Measurements from ENCODE around the gene HIPK4. TPM values are rescaled to one million over a fixed set of nuclear protein-coding genes. Genes with fewer than 3 reads are reported as not detected.
A peak's percentile ranks its signal among the peaks of the same experiment; 100 is the strongest.

Gene HIPK4
- total and polyA plus RNA-seq, 9 of the 15 experiments (the other 6 are each of a cell fraction or from before 2014, with no cell fraction given): 0.06 to 0.09 TPM; not detected in 7

DNA sequence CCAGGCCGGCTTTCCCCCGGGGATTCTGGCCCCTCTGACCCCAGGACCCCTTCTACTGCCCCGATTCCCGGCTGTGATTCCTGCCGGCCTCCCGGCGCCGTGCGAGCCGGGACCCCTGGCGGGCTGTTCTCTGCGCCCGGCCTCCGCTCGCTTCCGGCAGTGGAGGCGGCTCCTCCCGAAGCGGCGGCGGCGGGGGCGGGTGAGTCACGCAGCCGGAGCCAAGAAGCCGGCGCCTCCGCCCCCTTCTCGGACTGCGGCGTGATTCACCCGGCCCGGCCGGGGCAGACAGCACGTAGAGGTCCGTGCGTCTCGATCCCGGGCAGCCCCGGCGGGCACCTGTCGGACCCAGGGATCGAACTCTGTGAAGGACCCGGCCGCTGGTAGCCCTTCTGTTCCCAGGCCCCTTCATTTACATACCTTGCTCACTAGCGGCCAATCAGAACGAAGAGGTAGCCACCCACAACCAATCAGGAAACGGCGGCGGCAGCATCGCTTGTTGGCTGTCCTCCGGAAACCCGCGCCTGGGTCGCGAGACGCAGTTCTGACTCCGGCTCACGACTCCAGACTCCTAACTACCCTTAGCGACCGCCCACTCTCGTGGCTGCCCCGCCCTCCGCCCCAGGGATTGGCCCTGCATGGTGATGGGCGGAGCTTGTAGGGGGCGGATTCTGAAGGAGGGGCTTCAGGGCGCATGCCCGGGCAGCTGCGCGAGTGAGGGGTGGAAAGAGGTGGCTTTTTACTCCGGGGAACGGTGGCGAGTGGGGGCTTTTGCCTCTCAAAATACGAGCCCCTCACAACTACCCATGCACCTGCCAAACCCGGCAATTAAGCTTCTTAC is 35.7 kb upstream of the HIPK4 start, which contains the start of gene SERTAD1 (continued):
- TF ChIP-seq, protein P1, sequence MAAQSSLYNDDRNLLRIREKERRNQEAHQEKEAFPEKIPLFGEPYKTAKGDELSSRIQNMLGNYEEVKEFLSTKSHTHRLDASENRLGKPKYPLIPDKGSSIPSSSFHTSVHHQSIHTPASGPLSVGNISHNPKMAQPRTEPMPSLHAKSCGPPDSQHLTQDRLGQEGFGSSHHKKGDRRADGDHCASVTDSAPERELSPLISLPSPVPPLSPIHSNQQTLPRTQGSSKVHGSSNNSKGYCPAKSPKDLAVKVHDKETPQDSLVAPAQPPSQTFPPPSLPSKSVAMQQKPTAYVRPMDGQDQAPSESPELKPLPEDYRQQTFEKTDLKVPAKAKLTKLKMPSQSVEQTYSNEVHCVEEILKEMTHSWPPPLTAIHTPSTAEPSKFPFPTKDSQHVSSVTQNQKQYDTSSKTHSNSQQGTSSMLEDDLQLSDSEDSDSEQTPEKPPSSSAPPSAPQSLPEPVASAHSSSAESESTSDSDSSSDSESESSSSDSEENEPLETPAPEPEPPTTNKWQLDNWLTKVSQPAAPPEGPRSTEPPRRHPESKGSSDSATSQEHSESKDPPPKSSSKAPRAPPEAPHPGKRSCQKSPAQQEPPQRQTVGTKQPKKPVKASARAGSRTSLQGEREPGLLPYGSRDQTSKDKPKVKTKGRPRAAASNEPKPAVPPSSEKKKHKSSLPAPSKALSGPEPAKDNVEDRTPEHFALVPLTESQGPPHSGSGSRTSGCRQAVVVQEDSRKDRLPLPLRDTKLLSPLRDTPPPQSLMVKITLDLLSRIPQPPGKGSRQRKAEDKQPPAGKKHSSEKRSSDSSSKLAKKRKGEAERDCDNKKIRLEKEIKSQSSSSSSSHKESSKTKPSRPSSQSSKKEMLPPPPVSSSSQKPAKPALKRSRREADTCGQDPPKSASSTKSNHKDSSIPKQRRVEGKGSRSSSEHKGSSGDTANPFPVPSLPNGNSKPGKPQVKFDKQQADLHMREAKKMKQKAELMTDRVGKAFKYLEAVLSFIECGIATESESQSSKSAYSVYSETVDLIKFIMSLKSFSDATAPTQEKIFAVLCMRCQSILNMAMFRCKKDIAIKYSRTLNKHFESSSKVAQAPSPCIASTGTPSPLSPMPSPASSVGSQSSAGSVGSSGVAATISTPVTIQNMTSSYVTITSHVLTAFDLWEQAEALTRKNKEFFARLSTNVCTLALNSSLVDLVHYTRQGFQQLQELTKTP (IDR thresholded peaks at IDR 0.05; ENCODE audit: low read depth in 1 of 2, partially characterized antibody in 2 of 2): no peak
- TF ChIP-seq, protein P2, sequence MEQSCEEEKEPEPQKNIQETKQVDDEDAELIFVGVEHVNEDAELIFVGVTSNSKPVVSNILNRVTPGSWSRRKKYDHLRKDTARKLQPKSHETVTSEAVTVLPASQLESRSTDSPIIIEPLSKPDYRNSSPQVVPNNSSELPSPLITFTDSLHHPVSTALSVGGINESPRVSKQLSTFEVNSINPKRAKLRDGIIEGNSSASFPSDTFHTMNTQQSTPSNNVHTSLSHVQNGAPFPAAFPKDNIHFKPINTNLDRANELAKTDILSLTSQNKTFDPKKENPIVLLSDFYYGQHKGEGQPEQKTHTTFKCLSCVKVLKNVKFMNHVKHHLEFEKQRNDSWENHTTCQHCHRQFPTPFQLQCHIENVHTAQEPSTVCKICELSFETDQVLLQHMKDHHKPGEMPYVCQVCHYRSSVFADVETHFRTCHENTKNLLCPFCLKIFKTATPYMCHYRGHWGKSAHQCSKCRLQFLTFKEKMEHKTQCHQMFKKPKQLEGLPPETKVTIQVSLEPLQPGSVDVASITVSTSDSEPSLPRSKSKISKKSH (CRISPR knock-in tag; IDR thresholded peaks at IDR 0.05): no peak
- TF ChIP-seq, protein P3, sequence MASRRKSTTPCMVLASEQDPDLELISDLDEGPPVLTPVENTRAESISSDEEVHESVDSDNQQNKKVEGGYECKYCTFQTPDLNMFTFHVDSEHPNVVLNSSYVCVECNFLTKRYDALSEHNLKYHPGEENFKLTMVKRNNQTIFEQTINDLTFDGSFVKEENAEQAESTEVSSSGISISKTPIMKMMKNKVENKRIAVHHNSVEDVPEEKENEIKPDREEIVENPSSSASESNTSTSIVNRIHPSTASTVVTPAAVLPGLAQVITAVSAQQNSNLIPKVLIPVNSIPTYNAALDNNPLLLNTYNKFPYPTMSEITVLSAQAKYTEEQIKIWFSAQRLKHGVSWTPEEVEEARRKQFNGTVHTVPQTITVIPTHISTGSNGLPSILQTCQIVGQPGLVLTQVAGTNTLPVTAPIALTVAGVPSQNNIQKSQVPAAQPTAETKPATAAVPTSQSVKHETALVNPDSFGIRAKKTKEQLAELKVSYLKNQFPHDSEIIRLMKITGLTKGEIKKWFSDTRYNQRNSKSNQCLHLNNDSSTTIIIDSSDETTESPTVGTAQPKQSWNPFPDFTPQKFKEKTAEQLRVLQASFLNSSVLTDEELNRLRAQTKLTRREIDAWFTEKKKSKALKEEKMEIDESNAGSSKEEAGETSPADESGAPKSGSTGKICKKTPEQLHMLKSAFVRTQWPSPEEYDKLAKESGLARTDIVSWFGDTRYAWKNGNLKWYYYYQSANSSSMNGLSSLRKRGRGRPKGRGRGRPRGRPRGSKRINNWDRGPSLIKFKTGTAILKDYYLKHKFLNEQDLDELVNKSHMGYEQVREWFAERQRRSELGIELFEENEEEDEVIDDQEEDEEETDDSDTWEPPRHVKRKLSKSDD (conservative IDR thresholded peaks at IDR 0.05; ENCODE audit: low read length): 0 out of 2 replicates have a peak, but pooled peaks have one; percentile 38
- TF ChIP-seq TAF15 (IDR thresholded peaks at IDR 0.05; ENCODE audit: low read depth, low read length): no peak
- TF ChIP-seq, protein P4, sequence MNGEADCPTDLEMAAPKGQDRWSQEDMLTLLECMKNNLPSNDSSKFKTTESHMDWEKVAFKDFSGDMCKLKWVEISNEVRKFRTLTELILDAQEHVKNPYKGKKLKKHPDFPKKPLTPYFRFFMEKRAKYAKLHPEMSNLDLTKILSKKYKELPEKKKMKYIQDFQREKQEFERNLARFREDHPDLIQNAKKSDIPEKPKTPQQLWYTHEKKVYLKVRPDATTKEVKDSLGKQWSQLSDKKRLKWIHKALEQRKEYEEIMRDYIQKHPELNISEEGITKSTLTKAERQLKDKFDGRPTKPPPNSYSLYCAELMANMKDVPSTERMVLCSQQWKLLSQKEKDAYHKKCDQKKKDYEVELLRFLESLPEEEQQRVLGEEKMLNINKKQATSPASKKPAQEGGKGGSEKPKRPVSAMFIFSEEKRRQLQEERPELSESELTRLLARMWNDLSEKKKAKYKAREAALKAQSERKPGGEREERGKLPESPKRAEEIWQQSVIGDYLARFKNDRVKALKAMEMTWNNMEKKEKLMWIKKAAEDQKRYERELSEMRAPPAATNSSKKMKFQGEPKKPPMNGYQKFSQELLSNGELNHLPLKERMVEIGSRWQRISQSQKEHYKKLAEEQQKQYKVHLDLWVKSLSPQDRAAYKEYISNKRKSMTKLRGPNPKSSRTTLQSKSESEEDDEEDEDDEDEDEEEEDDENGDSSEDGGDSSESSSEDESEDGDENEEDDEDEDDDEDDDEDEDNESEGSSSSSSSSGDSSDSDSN (IDR thresholded peaks at IDR 0.05; ENCODE audit: borderline replicate concordance in 1 of 2, low read depth in 2 of 2, low read length in 2 of 2): peak in 1 of 2 experiments; percentile 80; a peak in 2 of 4 replicates
- TF ChIP-seq SMAD2 (IDR thresholded peaks at IDR 0.05; ENCODE audit: low read depth, low read length): no peak
- TF ChIP-seq XRCC3 (IDR thresholded peaks at IDR 0.05): no peak
- TF ChIP-seq XRCC5 (IDR thresholded peaks at IDR 0.05; ENCODE audit: low read depth, low read length): no peak
- TF ChIP-seq, protein P5, sequence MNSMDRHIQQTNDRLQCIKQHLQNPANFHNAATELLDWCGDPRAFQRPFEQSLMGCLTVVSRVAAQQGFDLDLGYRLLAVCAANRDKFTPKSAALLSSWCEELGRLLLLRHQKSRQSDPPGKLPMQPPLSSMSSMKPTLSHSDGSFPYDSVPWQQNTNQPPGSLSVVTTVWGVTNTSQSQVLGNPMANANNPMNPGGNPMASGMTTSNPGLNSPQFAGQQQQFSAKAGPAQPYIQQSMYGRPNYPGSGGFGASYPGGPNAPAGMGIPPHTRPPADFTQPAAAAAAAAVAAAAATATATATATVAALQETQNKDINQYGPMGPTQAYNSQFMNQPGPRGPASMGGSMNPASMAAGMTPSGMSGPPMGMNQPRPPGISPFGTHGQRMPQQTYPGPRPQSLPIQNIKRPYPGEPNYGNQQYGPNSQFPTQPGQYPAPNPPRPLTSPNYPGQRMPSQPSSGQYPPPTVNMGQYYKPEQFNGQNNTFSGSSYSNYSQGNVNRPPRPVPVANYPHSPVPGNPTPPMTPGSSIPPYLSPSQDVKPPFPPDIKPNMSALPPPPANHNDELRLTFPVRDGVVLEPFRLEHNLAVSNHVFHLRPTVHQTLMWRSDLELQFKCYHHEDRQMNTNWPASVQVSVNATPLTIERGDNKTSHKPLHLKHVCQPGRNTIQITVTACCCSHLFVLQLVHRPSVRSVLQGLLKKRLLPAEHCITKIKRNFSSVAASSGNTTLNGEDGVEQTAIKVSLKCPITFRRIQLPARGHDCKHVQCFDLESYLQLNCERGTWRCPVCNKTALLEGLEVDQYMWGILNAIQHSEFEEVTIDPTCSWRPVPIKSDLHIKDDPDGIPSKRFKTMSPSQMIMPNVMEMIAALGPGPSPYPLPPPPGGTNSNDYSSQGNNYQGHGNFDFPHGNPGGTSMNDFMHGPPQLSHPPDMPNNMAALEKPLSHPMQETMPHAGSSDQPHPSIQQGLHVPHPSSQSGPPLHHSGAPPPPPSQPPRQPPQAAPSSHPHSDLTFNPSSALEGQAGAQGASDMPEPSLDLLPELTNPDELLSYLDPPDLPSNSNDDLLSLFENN (IDR thresholded peaks at IDR 0.05; ENCODE audit: low read depth in 2 of 2, low read length in 2 of 2): peak in 1 of 2 experiments; percentile 11; a peak in 1 of 4 replicates
- TF ChIP-seq DIDO1 (tag; IDR thresholded peaks at IDR 0.05; ENCODE audit: low read depth): no peak

Measured in K562 (cell line).